ENCODE data around the gene ARPC1B. TPM values are rescaled to one million over a fixed set of nuclear protein-coding genes. Genes with fewer than 3 reads are reported as not detected.
A peak's percentile ranks its signal among the peaks of the same experiment; 100 is the strongest.

Gene ARPC1B
- total and polyA plus RNA-seq, 2 donors from 2014 or later, result 74.1 to 216 TPM

GRCh38 chr7:99407872-99408378, 33.4 kb downstream of the ARPC1B start:
- H3K27ac ChIP-seq (ENCODE audit: low read depth in 2 of 2, low read length in 2 of 2), result peak overlapping the region; percentile 100
- TF ChIP-seq, protein P1, sequence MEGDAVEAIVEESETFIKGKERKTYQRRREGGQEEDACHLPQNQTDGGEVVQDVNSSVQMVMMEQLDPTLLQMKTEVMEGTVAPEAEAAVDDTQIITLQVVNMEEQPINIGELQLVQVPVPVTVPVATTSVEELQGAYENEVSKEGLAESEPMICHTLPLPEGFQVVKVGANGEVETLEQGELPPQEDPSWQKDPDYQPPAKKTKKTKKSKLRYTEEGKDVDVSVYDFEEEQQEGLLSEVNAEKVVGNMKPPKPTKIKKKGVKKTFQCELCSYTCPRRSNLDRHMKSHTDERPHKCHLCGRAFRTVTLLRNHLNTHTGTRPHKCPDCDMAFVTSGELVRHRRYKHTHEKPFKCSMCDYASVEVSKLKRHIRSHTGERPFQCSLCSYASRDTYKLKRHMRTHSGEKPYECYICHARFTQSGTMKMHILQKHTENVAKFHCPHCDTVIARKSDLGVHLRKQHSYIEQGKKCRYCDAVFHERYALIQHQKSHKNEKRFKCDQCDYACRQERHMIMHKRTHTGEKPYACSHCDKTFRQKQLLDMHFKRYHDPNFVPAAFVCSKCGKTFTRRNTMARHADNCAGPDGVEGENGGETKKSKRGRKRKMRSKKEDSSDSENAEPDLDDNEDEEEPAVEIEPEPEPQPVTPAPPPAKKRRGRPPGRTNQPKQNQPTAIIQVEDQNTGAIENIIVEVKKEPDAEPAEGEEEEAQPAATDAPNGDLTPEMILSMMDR (IDR thresholded peaks at IDR 0.05; ENCODE audit: borderline replicate concordance, extremely low read depth, insufficient read depth), result no peak
- peak overlapping the region; percentile 76 to 99 (median 92) for H3K9ac ChIP-seq (ENCODE audit: low read length in 3 of 3)
- H3K4me1 ChIP-seq (ENCODE audit: control insufficient read depth in 2 of 3, insufficient read depth in 2 of 3, low read depth in 1 of 3, low read length in 3 of 3), result peaks cover 0 to 28% (median 8%) of the 10 kb centered on the region in 3 donors
- DNase-seq (peak in 4 of 5 donors; percentile 33 to 82 (median 54)), FAIRE-seq (no peak)
- H3K36me3 ChIP-seq (ENCODE audit: control insufficient read depth in 2 of 3, insufficient read depth in 3 of 3, low read length in 3 of 3), result peaks cover 14 to 28% (median 21%) of the 10 kb centered on the region in 3 donors
- intact Hi-C loops (cut with DNase I), result no loop called here
- no peaks in the 10 kb centered on the region for H3K27me3 ChIP-seq (ENCODE audit: control insufficient read depth, insufficient read depth, low read length)
- peak overlapping the region; percentile 88 to 99 (median 96) for H3K4me3 ChIP-seq (ENCODE audit: low read length in 3 of 3)
- H3K9me3 ChIP-seq (ENCODE audit: control insufficient read depth in 2 of 3, insufficient read depth in 1 of 3, low read length in 3 of 3), result no peaks in the 10 kb centered on the region

GRCh38 chr7:99408379-99409191, 34.1 kb downstream of the ARPC1B start, which contains the start of the genes BUD31 and PDAP1:
BUD31 (plus strand) TSS chr7:99408969; CDS start chr7:99411093, 2,124 bp downstream.
PDAP1 (minus strand) TSS chr7:99408597; CDS start chr7:99408548, 49 bp downstream.
- intact Hi-C loops (cut with DNase I), result no loop called here
- peak within 1 kb of the TSS; percentile 100 for H3K27ac ChIP-seq (ENCODE audit: low read depth in 2 of 2, low read length in 2 of 2)
- H3K9me3 ChIP-seq (ENCODE audit: control insufficient read depth in 2 of 3, insufficient read depth in 1 of 3, low read length in 3 of 3), result no peaks in the 10 kb centered on the region
- peak; percentile 95 to 98 (median 97) for DNase-seq
- peak within 1 kb of the TSS; percentile 88 to 99 (median 96) for H3K4me3 ChIP-seq (ENCODE audit: low read length in 3 of 3)
- no peaks in the 10 kb centered on the region for H3K27me3 ChIP-seq (ENCODE audit: control insufficient read depth, insufficient read depth, low read length)
- peaks cover 16 to 28% (median 24%) of the 10 kb centered on the region in 3 donors for H3K36me3 ChIP-seq (ENCODE audit: control insufficient read depth in 2 of 3, insufficient read depth in 3 of 3, low read length in 3 of 3)
- H3K9ac ChIP-seq (ENCODE audit: low read length in 3 of 3), result peak within 1 kb of the TSS; percentile 87 to 99 (median 98)
- no peak for FAIRE-seq
- TF ChIP-seq, protein P1 (IDR thresholded peaks at IDR 0.05; ENCODE audit: borderline replicate concordance, extremely low read depth, insufficient read depth), result no peak
- H3K4me1 ChIP-seq (ENCODE audit: control insufficient read depth in 2 of 3, insufficient read depth in 2 of 3, low read depth in 1 of 3, low read length in 3 of 3), result peaks cover 0 to 28% (median 8%) of the 10 kb centered on the region in 3 donors

DNA sequence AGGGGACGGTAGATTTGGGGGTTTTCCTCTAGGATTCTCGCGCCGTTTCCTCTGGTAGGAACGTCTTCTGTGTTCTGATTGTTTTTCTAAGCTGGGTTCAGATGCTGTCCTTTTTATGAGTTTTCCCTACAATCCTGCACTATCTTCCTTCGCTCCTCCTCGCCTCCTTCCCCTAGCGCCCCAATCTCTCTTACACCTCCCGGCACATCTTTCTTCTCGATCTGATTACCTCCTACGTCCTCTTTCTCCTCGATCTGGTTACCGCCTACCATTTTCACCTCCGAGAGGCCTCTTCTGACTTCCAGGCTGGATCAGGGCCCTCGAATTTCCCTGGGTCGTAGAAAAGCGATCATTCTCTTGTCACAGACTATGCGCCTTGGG, 34.7 kb downstream of the ARPC1B start:
- DNase-seq (peak in 2 of 5 donors; percentile 36 to 43), FAIRE-seq (no peak)
- peak overlapping the region; percentile 87 to 99 (median 89) for H3K4me3 ChIP-seq (ENCODE audit: low read length in 3 of 3)
- TF ChIP-seq, protein P1 (IDR thresholded peaks at IDR 0.05; ENCODE audit: borderline replicate concordance, extremely low read depth, insufficient read depth), result no peak
- peaks cover 16 to 26% (median 21%) of the 10 kb centered on the region in 3 donors for H3K36me3 ChIP-seq (ENCODE audit: control insufficient read depth in 2 of 3, insufficient read depth in 3 of 3, low read length in 3 of 3)
- H3K9ac ChIP-seq (ENCODE audit: low read length in 3 of 3), result peak overlapping the region; percentile 87 to 98 (median 95)
- peaks cover 0 to 28% (median 8%) of the 10 kb centered on the region in 3 donors for H3K4me1 ChIP-seq (ENCODE audit: control insufficient read depth in 2 of 3, insufficient read depth in 2 of 3, low read depth in 1 of 3, low read length in 3 of 3)
- H3K27me3 ChIP-seq (ENCODE audit: control insufficient read depth, insufficient read depth, low read length), result no peaks in the 10 kb centered on the region
- no peaks in the 10 kb centered on the region for H3K9me3 ChIP-seq (ENCODE audit: control insufficient read depth in 2 of 3, insufficient read depth in 1 of 3, low read length in 3 of 3)
- H3K27ac ChIP-seq (ENCODE audit: low read depth in 2 of 2, low read length in 2 of 2), result peak overlapping the region; percentile 100
- intact Hi-C loops (cut with DNase I), result no loop called here

Measured in kidney (tissue), 14 donors.